ENCODE measurements around the gene OR4E1. TPM values are rescaled to one million over a fixed set of nuclear protein-coding genes. Genes with fewer than 3 reads are reported as not detected.

OR4E1 gene, protein sequence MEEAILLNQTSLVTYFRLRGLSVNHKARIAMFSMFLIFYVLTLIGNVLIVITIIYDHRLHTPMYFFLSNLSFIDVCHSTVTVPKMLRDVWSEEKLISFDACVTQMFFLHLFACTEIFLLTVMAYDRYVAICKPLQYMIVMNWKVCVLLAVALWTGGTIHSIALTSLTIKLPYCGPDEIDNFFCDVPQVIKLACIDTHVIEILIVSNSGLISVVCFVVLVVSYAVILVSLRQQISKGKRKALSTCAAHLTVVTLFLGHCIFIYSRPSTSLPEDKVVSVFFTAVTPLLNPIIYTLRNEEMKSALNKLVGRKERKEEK
- total RNA-seq, result not detected

- no peak for TF ChIP-seq POLR2A (IDR thresholded peaks at IDR 0.05)
- TF ChIP-seq, protein P1, sequence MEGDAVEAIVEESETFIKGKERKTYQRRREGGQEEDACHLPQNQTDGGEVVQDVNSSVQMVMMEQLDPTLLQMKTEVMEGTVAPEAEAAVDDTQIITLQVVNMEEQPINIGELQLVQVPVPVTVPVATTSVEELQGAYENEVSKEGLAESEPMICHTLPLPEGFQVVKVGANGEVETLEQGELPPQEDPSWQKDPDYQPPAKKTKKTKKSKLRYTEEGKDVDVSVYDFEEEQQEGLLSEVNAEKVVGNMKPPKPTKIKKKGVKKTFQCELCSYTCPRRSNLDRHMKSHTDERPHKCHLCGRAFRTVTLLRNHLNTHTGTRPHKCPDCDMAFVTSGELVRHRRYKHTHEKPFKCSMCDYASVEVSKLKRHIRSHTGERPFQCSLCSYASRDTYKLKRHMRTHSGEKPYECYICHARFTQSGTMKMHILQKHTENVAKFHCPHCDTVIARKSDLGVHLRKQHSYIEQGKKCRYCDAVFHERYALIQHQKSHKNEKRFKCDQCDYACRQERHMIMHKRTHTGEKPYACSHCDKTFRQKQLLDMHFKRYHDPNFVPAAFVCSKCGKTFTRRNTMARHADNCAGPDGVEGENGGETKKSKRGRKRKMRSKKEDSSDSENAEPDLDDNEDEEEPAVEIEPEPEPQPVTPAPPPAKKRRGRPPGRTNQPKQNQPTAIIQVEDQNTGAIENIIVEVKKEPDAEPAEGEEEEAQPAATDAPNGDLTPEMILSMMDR (IDR thresholded peaks at IDR 0.05), result no peak
- no peak for DNase-seq
- intact Hi-C loops (cut with DNase I), result no loop called here
- Histone ChIP-seq H3K4me3 (no peak within 1 kb of the TSS), H3K4me1 (no peaks in the 10 kb centered on the region), H3K9me3 (no peaks in the 10 kb centered on the region), H3K27me3 (no peaks in the 10 kb centered on the region), H3K36me3 (replicated peaks in 1 of 2; ENCODE audit: insufficient read depth in 1 of 2, low read depth in 2 of 2) (no peaks in the 10 kb centered on the region), H3K27ac (no peak within 1 kb of the TSS)
- ATAC-seq, result no peak
- 92 to 100% methylated on average over 1 of the region's 1 CpG for WGBS, 2 donors
Observed at GRCh38 chr14:21673718-21674117, at the start of gene OR4E1. TSS of gene OR4E1 (minus strand) at chr14:21673818. CDS start at chr14:21670935, 2,883 bp downstream.

GRCh38 chr14:21721504-21721903 lies 47.9 kb upstream of the OR4E1 start:
- TF ChIP-seq POLR2A (IDR thresholded peaks at IDR 0.05), result no peak
- TF ChIP-seq, protein P1 (IDR thresholded peaks at IDR 0.05), result no peak
- no peaks in the 10 kb centered on the region for H3K27me3 ChIP-seq
- DNase-seq (no peak), ATAC-seq (no peak)
- 48 to 58% methylated on average over 3 of the region's 3 CpGs for WGBS, 2 donors
- intact Hi-C loops (cut with DNase I), result no loop called here
- H3K36me3 ChIP-seq (replicated peaks in 1 of 2; ENCODE audit: insufficient read depth in 1 of 2, low read depth in 2 of 2), result no peaks in the 10 kb centered on the region
- no peak overlapping the region for H3K27ac ChIP-seq
- H3K4me3 ChIP-seq, result no peak overlapping the region
- H3K9me3 ChIP-seq, result no peaks in the 10 kb centered on the region
- no peaks in the 10 kb centered on the region for H3K4me1 ChIP-seq

- no peak overlapping the region for H3K27ac ChIP-seq
- no peaks in the 10 kb centered on the region for H3K36me3 ChIP-seq (replicated peaks in 1 of 2; ENCODE audit: insufficient read depth in 1 of 2, low read depth in 2 of 2)
- whole genome bisulfite sequencing, 2 donors, result 50 to 51% methylated on average over 3 of the region's 3 CpGs
- no peaks in the 10 kb centered on the region for H3K4me1 ChIP-seq
- intact Hi-C loops (cut with DNase I), result no loop called here
- no peaks in the 10 kb centered on the region for H3K27me3 ChIP-seq
- no peaks in the 10 kb centered on the region for H3K9me3 ChIP-seq
- ATAC-seq, result no peak
- no peak overlapping the region for H3K4me3 ChIP-seq
- DNase-seq, result no peak
- TF ChIP-seq, protein P1 (IDR thresholded peaks at IDR 0.05), result no peak
- TF ChIP-seq POLR2A (IDR thresholded peaks at IDR 0.05), result no peak
Observed at GRCh38 chr14:21719841-21720240, 46.2 kb upstream of the OR4E1 start.

DNA sequence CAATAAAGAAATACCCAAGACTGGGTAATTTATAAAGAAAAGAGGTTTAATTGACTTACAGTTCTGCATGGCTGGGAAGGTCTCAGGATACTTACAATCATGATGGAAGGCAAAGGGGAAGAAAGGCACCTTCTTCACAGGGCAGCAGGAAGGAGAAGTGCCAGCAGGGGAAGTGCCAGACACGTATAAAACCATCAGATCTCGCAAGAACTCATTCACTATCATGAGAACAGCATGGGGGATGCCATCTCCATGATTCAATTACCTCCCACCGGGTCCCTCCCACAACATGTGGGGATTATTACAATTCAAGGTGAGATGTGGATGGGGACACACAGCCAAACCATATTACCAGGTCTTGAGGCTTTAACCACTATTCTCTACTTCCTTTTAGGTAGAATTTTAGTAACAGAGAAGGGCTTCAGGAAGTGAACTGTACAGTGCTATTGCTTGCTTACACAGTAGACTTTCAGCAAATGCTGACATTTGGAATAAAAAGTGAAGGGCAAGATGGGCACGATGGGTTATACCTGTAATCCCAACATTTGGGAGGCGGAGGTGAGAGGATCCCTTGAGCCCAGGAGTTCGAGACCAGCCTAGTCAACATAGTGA lies 40.8 kb upstream of the OR4E1 start:
- no peaks in the 10 kb centered on the region for H3K9me3 ChIP-seq
- H3K27me3 ChIP-seq, result no peaks in the 10 kb centered on the region
- DNase-seq (no peak), ATAC-seq (no peak)
- H3K4me3 ChIP-seq, result no peak overlapping the region
- intact Hi-C loops (cut with DNase I), result no loop called here
- no peak for TF ChIP-seq POLR2A (IDR thresholded peaks at IDR 0.05)
- TF ChIP-seq, protein P1 (IDR thresholded peaks at IDR 0.05), result no peak
- no peak overlapping the region for H3K27ac ChIP-seq
- no peaks in the 10 kb centered on the region for H3K4me1 ChIP-seq
- no peaks in the 10 kb centered on the region for H3K36me3 ChIP-seq (replicated peaks in 1 of 2; ENCODE audit: insufficient read depth in 1 of 2, low read depth in 2 of 2)
- WGBS, 2 donors, result 42 to 52% methylated on average over 6 of the region's 6 CpGs
